Astrocyte of the cerebellum (primary cell): ENCODE results near the gene RFNG.

Experiments used
- DNase-seq: peaks from one replicate; pipeline ENCODE4 v3.0.0-alpha.2; 2011; ENCODE audit warnings: low read depth
- H3K4me3 ChIP-seq: 2 replicates; pipeline ENCODE4 v1.5.1; 2011; ENCODE audit warnings: mild to moderate bottlenecking, low read depth, low read length, moderate library complexity
- CTCF ChIP-seq: IDR thresholded peaks from 2 replicates; pipeline ENCODE4 v1.5.1; 2012; ENCODE audit warnings: low read length, low read depth, moderate library complexity, mild to moderate bottlenecking; ENCODE audit errors: missing control alignments
- in situ Hi-C: cut with HindIII; loops from 2 replicates; pipeline ENCODE4 v1.10.0; 2017; ENCODE audit warnings: low sequenced_read_pairs

RFNG gene

GRCh38 chr17:82056729-82057621 lies 5.4 kb upstream of the RFNG start:
- in situ Hi-C loops = no loop called here
- no peak for DNase-seq
- no peak for TF ChIP-seq CTCF
- no peak overlapping the region for H3K4me3 ChIP-seq

DNA sequence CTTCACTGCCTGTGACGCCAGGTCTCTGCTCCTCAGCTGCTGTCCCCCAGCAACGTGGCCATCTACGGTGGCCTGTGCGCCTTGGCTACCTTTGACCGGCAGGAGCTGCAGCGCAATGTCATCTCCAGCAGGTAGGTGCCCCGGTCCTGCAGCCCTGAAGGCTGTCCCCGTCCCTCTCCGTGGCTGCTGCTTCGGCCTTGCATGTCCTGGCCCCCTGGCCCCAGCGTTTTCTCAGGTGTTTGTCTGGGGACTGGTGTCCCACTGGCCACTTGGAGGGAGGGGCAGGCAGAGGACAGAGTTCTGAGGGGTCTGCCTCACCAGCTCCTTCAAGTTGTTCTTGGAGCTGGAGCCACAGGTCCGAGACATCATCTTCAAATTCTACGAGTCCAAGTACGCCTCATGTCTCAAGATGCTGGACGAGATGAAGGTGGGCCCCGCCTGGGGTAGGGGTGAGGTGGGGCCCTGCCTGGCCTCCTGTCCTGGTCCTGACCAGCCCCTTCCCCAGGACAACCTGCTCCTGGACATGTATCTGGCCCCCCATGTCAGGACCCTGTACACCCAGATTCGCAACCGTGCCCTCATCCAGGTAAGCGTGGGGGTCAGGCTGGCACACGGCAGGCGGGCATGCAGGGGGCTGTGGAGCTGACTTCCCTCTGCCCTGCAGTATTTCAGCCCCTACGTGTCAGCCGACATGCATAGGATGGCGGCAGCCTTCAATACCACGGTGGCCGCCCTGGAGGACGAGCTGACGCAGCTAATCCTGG lies 4.5 kb upstream of the RFNG start:
- in situ Hi-C loops = no loop called here
- no peak for TF ChIP-seq CTCF
- no peak overlapping the region for H3K4me3 ChIP-seq
- DNase-seq = no peak

- H3K4me3 ChIP-seq = no peak overlapping the region
- no peak for TF ChIP-seq CTCF
- in situ Hi-C loops = no loop called here
- DNase-seq = no peak
Observed at GRCh38 chr17:82055023-82055964, 3.7 kb upstream of the RFNG start.

- in situ Hi-C loops = no loop called here
- H3K4me3 ChIP-seq = no peak overlapping the region
- no peak for TF ChIP-seq CTCF
- DNase-seq = no peak
Observed at GRCh38 chr17:82054351-82055022, 2.9 kb upstream of the RFNG start.

- H3K4me3 ChIP-seq = no peak overlapping the region
- no peak for TF ChIP-seq CTCF
- in situ Hi-C loops = no loop called here
- DNase-seq = no peak
Observed at GRCh38 chr17:82053556-82054263, 2.1 kb upstream of the RFNG start.
